Stomach smooth muscle (tissue), 2 donors: ENCODE measurements around the gene TPCN1.

Source experiments
- H3K27ac ChIP-seq: one replicate; pipeline ENCODE4 v1.7.0; 2013; ENCODE audit warnings: mild to moderate bottlenecking, low read length, inconsistent platforms
- H3K27me3 ChIP-seq, 2 donors: one replicate each; pipeline ENCODE4 v1.7.0; 2013; ENCODE audit warnings: low read length in 2 of 2; ENCODE audit not compliant: insufficient read depth in 2 of 2, control insufficient read depth in 1 of 2
- H3K36me3 ChIP-seq, 2 donors: one replicate each; pipeline ENCODE4 v1.7.0; 2013; ENCODE audit warnings: low read length in 2 of 2; ENCODE audit not compliant: control insufficient read depth in 2 of 2, insufficient read depth in 2 of 2
- H3K4me1 ChIP-seq: one replicate; pipeline ENCODE4 v1.7.0; 2013; ENCODE audit warnings: low read length; ENCODE audit not compliant: control insufficient read depth, insufficient read depth
- H3K4me3 ChIP-seq, 2 donors: one replicate each; pipeline ENCODE4 v1.7.0; 2013; ENCODE audit warnings: low read length in 2 of 2
- H3K9ac ChIP-seq, 2 donors: one replicate each; pipeline ENCODE4 v1.7.0; 2013; ENCODE audit warnings: low read length in 2 of 2, mild to moderate bottlenecking in 1 of 2
- H3K9me3 ChIP-seq, 2 donors: one replicate each; pipeline ENCODE4 v1.7.0; 2013; ENCODE audit warnings: low read length in 2 of 2; ENCODE audit not compliant: control insufficient read depth in 2 of 2
- donor health status: healthy.
- donor health status: Pancreatic carcinoma.

The TPCN1 gene

DNA sequence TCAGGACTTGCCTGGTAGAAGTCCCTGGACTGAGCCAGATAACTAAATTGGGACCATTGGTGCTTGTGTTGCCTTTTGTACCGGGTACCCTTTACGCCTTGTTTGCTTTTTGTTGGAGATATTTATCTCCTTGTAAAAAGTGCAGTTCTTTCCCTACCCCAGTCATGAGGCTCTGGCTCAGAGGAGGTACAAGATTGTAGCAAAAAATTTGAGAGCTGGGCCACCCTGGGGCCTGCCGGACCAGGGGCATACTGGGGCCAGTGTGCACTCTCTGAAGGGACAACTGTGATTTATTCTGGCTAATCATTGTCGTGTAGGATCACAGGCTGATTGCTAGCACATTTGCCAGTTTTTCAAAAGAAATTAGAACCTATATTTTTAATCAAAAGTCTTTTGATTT is 13.2 kb downstream of the TPCN1 start:
- H3K27ac ChIP-seq: no peak overlapping the region

DNA sequence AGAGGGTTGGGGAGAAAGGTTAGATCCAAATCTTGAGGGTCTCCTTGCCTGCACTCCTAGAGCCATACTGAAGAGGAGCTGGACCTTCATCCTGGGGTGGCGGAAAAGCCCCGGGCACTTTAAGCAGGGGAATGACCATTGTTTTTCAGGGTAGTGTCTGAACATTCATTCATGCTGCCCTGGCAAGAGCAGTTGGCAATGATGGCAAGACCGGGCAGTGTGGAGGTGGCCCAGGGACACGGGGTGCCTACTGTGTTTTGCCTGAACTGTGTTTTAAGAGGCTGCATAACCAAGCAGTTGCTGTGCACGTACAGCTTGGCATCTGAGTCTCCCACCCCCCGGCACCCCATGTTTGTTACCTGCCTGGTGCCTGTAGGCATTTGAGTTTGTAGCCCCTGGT is 14.7 kb downstream of the TPCN1 start:
- peaks cover 30% of the 10 kb centered on the region for H3K4me1 ChIP-seq
- H3K27ac ChIP-seq: no peak overlapping the region
- H3K27me3 ChIP-seq: no peaks in the 10 kb centered on the region
- H3K36me3 ChIP-seq: peaks cover 28 to 32% of the 10 kb centered on the region in 2 donors
- H3K9me3 ChIP-seq: no peaks in the 10 kb centered on the region
- no peak overlapping the region for H3K4me3 ChIP-seq
- no peak overlapping the region for H3K9ac ChIP-seq

More for the DNA sequence above, 13.2 kb downstream of the TPCN1 start:
- Histone ChIP-seq H3K4me1 (peaks cover 26% of the 10 kb centered on the region), H3K9me3 (no peaks in the 10 kb centered on the region), H3K9ac (no peak overlapping the region), H3K27me3 (no peaks in the 10 kb centered on the region), H3K4me3 (no peak overlapping the region), H3K36me3 (peaks cover 34 to 42% of the 10 kb centered on the region in 2 donors)

DNA sequence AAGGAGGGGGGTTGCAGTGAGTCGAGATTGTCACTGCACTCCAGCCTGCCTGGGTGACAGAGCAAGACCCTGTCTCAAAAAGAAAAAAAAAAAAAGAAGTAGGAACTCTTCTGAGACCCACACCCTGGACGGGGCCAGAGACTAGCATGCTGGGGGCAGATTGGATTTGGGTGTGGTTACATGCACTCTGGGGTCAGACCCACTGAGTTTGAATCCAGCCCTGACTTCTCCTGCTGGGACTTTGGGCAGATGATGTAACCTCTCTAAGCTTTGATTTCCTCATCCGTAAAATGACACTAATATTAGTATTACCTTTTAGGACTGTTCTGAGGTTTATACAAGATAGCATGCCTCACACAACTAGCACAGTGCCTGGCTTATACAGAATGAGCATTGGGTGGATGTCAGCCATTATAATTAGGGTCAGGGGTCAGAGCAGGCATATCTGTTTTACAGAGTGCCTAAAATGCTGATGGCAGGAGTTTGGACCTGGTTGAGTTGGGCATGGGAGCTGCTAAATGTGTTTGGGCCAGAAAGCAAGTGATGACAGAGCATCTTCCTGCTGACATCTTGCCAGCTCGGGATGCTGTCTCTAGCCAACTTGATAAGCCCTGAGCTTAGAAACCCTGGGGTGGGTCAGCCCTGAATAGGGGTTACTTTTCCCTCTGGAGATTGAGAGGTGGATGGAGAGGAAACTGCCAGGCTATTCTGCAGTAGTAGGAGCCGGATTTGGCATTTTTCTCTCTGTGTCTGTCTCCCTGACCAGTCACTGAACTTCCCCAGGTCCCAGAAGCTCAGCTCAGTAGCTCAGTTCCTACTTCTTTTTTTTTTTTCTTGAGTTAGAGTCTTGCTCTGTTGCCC is 15.5 kb downstream of the TPCN1 start:
- no peaks in the 10 kb centered on the region for H3K27me3 ChIP-seq
- H3K4me1 ChIP-seq: peaks cover 33% of the 10 kb centered on the region
- no peaks in the 10 kb centered on the region for H3K9me3 ChIP-seq
- no peak overlapping the region for H3K27ac ChIP-seq
- no peak overlapping the region for H3K9ac ChIP-seq
- peaks cover 21 to 26% of the 10 kb centered on the region in 2 donors for H3K36me3 ChIP-seq
- no peak overlapping the region for H3K4me3 ChIP-seq

DNA sequence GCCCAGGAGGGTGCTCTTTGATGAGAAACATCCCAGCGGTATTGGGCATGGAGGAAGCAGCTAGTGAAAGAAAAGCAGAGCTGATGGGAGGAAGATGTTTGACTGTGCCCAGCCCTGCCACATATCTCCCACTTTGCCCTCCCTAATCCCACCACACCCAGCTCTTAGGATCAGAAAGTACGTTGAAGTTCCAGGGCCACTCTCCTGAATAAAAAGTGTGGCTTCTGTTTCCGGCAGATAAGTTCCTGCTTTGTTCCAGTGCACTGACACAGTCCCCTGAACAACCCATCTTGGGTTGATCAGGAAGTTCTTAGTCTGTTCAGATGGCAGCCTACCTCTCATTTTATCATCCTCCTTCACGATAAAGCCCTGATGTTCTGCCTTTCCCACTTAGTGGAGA is 16.5 kb downstream of the TPCN1 start:
- Histone ChIP-seq H3K4me1 (peaks cover 30% of the 10 kb centered on the region), H3K9me3 (no peaks in the 10 kb centered on the region), H3K27me3 (no peaks in the 10 kb centered on the region), H3K36me3 (peaks cover 11 to 22% of the 10 kb centered on the region in 2 donors), H3K4me3 (no peak overlapping the region), H3K9ac (no peak overlapping the region), H3K27ac (no peak overlapping the region)

DNA sequence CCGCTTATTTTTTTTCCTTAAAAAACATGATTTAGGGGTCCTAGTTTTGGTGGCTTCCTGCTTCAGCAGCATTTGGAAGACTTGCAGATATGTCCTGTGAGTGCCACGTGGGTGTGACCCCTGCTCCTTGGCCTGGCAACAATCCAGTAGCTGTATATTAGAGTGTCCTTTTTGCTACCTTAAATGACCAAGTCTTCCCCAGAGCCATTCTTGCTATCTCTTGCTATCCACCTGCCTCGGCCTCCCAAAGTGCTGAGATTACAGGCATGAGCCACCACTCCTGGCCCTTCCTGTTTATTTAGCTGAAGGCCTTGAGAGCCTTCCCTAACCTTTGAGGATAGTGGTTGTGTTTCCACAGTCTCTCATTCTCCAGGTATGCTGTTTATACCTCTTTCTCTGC is 17.0 kb downstream of the TPCN1 start:
- no peak overlapping the region for H3K27ac ChIP-seq
- peaks cover 26% of the 10 kb centered on the region for H3K4me1 ChIP-seq
- H3K9me3 ChIP-seq: no peaks in the 10 kb centered on the region
- peaks cover 7 to 18% of the 10 kb centered on the region in 2 donors for H3K36me3 ChIP-seq
- H3K27me3 ChIP-seq: no peaks in the 10 kb centered on the region
- no peak overlapping the region for H3K4me3 ChIP-seq
- no peak overlapping the region for H3K9ac ChIP-seq

DNA sequence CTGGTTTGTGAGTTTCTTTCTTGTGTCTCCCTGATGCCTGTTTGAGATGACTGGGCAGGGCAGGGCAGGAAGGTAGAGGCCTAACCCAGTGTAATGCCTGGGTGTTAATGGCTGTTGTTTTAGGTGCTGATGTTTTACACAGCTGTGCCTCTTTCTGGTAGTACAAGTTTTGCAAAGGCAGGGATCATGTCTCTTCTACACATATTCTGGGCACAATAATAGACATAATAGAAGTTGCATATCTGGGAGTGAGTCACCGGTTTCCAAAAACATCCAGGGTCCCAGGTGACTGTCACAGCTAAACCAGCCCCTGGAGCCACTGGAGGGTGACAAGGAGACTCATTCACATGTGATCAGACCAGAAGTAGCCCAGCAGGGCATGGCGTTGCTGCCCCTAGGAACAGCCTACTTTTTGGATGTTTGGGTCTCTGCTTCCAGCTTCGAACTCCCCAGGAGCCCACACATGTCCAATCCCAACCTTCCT is 18.1 kb downstream of the TPCN1 start:
- H3K27me3 ChIP-seq: no peaks in the 10 kb centered on the region
- H3K4me3 ChIP-seq: no peak overlapping the region
- H3K9ac ChIP-seq: no peak overlapping the region
- no peak overlapping the region for H3K27ac ChIP-seq
- peaks cover 32% of the 10 kb centered on the region for H3K4me1 ChIP-seq
- H3K9me3 ChIP-seq: no peaks in the 10 kb centered on the region
- H3K36me3 ChIP-seq: peaks cover 4 to 11% of the 10 kb centered on the region in 2 donors

DNA sequence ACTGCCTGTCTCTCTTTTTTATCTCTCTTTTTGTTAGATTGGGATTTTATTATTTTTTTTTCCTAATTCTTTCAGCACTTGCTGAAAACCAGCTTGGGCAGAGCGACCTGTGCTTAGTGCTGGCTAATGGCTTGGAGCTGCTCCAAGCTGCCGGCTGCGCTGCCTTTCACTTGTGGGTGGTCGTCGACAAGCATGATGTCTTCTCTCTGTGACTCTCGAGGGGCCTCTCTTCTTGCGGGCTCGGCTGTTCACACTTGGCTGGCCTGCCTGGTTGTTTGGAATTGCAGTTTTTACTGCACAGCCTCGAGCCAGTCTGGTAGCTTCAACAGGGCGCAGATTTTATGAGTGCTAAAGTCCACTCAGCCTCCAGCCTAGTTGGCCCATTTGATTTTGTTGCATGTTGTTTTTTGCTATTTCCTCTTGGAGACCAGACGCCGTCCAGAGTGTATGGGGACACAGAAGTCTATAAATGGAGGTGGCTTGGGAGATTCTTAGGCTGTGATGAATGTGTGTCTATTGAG is 18.6 kb downstream of the TPCN1 start:
- Histone ChIP-seq H3K9me3 (no peaks in the 10 kb centered on the region), H3K27me3 (no peaks in the 10 kb centered on the region), H3K27ac (no peak overlapping the region), H3K4me1 (peaks cover 37% of the 10 kb centered on the region), H3K36me3 (peaks cover 3 to 11% of the 10 kb centered on the region in 2 donors), H3K4me3 (no peak overlapping the region), H3K9ac (no peak overlapping the region)

DNA sequence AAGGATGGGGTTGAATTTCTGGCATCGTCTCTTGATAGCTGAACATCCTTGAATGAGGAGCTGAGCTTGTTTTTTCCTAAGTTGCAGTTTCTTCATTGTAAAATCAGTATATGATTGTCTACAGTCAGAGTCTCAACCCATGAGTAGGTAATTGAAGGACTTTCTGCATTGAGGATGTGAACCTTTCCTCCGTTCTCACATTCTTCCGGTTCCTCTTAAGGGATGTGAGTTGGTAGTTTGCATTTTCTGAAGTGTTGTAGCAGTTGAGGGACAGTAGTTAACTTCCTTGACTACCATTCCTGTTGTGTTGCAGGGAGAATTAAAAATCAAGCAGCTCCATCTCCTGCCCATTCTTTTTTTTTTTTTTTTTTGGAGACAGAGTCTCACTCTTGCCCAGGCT is 19.1 kb downstream of the TPCN1 start:
- no peak overlapping the region for H3K27ac ChIP-seq
- no peaks in the 10 kb centered on the region for H3K9me3 ChIP-seq
- peaks cover 0 to 11% of the 10 kb centered on the region in 2 donors for H3K36me3 ChIP-seq
- no peak overlapping the region for H3K4me3 ChIP-seq
- H3K4me1 ChIP-seq: peaks cover 40% of the 10 kb centered on the region
- no peak overlapping the region for H3K9ac ChIP-seq
- H3K27me3 ChIP-seq: no peaks in the 10 kb centered on the region

DNA sequence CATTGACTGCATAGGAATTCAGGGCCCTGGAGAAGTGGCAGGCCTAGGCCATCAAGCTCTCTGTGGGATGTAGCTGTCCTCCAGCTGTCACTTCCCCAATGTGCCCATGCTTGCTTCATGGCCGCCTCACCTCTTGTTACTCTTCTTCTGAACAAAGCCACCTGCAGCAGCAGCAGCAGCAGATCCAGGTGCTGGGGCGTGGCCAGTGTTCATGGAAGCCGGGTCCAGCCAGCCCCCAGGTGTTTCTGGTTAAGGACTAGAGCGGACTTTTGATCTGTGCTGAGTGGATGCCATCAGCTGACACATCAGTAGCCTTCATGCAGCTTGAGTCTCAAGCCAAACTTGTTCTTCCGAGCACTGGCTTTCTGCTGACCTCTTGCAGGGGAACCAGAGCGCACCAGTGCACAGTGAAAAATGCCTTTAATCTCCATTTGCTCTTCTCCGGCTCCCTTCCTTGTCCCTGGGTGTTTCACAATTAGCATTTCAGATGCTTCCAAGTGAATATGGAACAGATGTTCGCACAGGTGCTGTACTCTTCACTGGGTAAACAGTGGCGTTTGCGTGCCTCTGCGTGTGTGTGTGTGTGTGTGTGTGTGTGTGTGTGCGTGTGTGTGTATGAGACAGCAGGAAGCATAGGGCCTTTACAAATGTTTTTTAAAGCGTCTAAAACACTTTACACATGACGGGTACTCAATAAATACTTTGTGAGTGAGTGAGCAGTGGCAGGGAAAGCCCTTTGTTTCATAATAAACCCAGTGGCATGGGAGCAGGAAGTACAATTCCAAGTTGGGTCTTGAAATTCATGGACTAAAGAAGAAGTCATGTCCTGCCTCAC is 20.1 kb downstream of the TPCN1 start:
- no peak overlapping the region for H3K9ac ChIP-seq
- no peak overlapping the region for H3K4me3 ChIP-seq
- H3K9me3 ChIP-seq: no peaks in the 10 kb centered on the region
- H3K36me3 ChIP-seq: peaks cover 0 to 7% of the 10 kb centered on the region in 2 donors
- H3K27ac ChIP-seq: no peak overlapping the region
- H3K4me1 ChIP-seq: peaks cover 47% of the 10 kb centered on the region
- H3K27me3 ChIP-seq: no peaks in the 10 kb centered on the region

DNA sequence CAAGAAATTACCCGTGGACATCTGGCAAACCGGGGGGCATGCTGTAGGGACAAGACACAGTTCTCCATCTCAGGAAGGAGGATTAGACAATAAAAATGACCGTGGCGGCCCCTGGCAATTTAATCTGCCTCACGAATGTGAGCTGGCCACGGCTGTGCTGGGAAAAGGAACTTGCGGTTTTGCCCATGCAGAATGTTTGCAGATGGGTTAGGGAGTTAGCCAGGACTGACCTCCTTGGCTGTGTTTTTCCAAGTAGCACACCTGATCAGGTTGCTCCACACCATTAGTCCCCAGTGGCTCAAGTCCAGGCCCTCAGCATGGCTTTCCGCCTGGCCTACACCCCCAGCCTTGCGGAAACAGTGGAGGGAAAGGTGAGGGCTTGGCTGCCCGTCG is 20.8 kb downstream of the TPCN1 start:
- Histone ChIP-seq H3K27ac (no peak overlapping the region), H3K4me1 (peaks cover 51% of the 10 kb centered on the region), H3K36me3 (peaks cover 0 to 7% of the 10 kb centered on the region in 2 donors), H3K9ac (no peak overlapping the region), H3K27me3 (no peaks in the 10 kb centered on the region), H3K4me3 (no peak overlapping the region), H3K9me3 (no peaks in the 10 kb centered on the region)
